NOMO-1 (cell line): Measurements from ENCODE around the gene PDIA2.
A peak's percentile ranks its signal among the peaks of the same experiment; 100 is the strongest.
"Not testable (repeated sequence)": the region's sequence is repeated elsewhere in the genome, so short reads cannot be mapped to it uniquely, and the experiment has no call there.

Source experiments
- DNase-seq, 2 experiments: peaks; one replicate each; lab custom pipeline; 2025; ENCODE audit not compliant: unreplicated experiment in 2 of 2; lab: John Stamatoyannopoulos, UW

PDIA2 gene

GRCh38 chr16:263182-263774 lies 19.7 kb upstream of the PDIA2 start:
- DNase-seq: no peak

GRCh38 chr16:263944-264343 lies 19.0 kb upstream of the PDIA2 start:
- DNase-seq: no peak

- no peak for DNase-seq
Measured at GRCh38 chr16:264440-264951, 18.5 kb upstream of the PDIA2 start.

GRCh38 chr16:265002-265529 lies 17.9 kb upstream of the PDIA2 start:
- no peak for DNase-seq

GRCh38 chr16:265711-266110 lies 17.3 kb upstream of the PDIA2 start:
- no peak for DNase-seq

GRCh38 chr16:266258-267164 lies 16.5 kb upstream of the PDIA2 start:
- DNase-seq: no peak

- DNase-seq: not testable (repeated sequence)
Measured at GRCh38 chr16:267562-267961, 15.4 kb upstream of the PDIA2 start.

- no peak for DNase-seq
Measured at GRCh38 chr16:268141-269053, 14.6 kb upstream of the PDIA2 start.

- DNase-seq: no peak
Measured at GRCh38 chr16:269061-269796, 13.7 kb upstream of the PDIA2 start.

GRCh38 chr16:270381-271255 lies 12.3 kb upstream of the PDIA2 start:
- DNase-seq: no peak

- DNase-seq: no peak
Measured at GRCh38 chr16:272633-273546, 10.1 kb upstream of the PDIA2 start.

- DNase-seq: no peak
Measured at GRCh38 chr16:273547-274421, 9.2 kb upstream of the PDIA2 start.

GRCh38 chr16:275041-275641 lies 7.8 kb upstream of the PDIA2 start:
- no peak for DNase-seq

- no peak for DNase-seq
Measured at GRCh38 chr16:275786-276232, 7.2 kb upstream of the PDIA2 start, which contains the start of gene RGS11. Gene RGS11 (minus strand): TSS chr16:275944. CDS start chr16:275911, 33 bp downstream.

GRCh38 chr16:276426-277077 lies 6.4 kb upstream of the PDIA2 start:
- no peak for DNase-seq

- peak in 1 of 2 experiments; percentile 12 for DNase-seq
Measured at GRCh38 chr16:278863-279366, 4.0 kb upstream of the PDIA2 start.
